ENCODE results near the gene LPP. TPM values are rescaled to one million over a fixed set of nuclear protein-coding genes. Genes with fewer than 3 reads are reported as not detected.

LPP gene
- total and polyA plus RNA-seq, 9 donors = 15.9 to 280 (median 134) TPM

- 79 to 90% (median 90%) methylated on average over 7 of the region's 7 CpGs for WGBS, 3 donors
- peaks cover 12% of the 10 kb centered on the region for H3K4me1 ChIP-seq (ENCODE audit: insufficient read depth)
- TF ChIP-seq EP300 (IDR thresholded peaks at IDR 0.05) (no peak), POLR2A (IDR thresholded peaks at IDR 0.05) (no peak), CTCF (IDR thresholded peaks at IDR 0.05) (no peak)
- H3K27ac ChIP-seq = no peak overlapping the region
- H3K4me3 ChIP-seq = no peak overlapping the region
- intact Hi-C loops (cut with DNase I) = no loop called here
- no peaks in the 10 kb centered on the region for H3K9me3 ChIP-seq
- H3K36me3 ChIP-seq = no peaks in the 10 kb centered on the region
- no peak for DNase-seq
- no peaks in the 10 kb centered on the region for H3K27me3 ChIP-seq
These were observed 86.4 kb downstream of the LPP start for GRCh38 chr3:188240189-188240981.

GRCh38 chr3:188241072-188241471, 87.1 kb downstream of the LPP start:
- no peaks in the 10 kb centered on the region for H3K36me3 ChIP-seq
- no peak overlapping the region for H3K4me3 ChIP-seq
- H3K4me1 ChIP-seq (ENCODE audit: insufficient read depth) = peaks cover 14% of the 10 kb centered on the region

GRCh38 chr3:188241883-188242282, 87.9 kb downstream of the LPP start:
- no peak for TF ChIP-seq EP300 (IDR thresholded peaks at IDR 0.05)
- no peak for TF ChIP-seq POLR2A (IDR thresholded peaks at IDR 0.05)
- no peak for TF ChIP-seq CTCF (IDR thresholded peaks at IDR 0.05)
- Histone ChIP-seq H3K27ac (no peak overlapping the region), H3K4me1 (ENCODE audit: insufficient read depth) (peaks cover 12% of the 10 kb centered on the region), H3K27me3 (no peaks in the 10 kb centered on the region), H3K9me3 (no peaks in the 10 kb centered on the region), H3K4me3 (no peak overlapping the region), H3K36me3 (no peaks in the 10 kb centered on the region)
- 93 to 94% (median 94%) methylated on average over 3 of the region's 3 CpGs for WGBS, 3 donors
- DNase-seq = no peak
- intact Hi-C loops (cut with DNase I) = no loop called here

More at GRCh38 chr3:188241072-188241471, 87.1 kb downstream of the LPP start:
- Histone ChIP-seq H3K27ac (no peak overlapping the region), H3K27me3 (no peaks in the 10 kb centered on the region), H3K9me3 (no peaks in the 10 kb centered on the region)
- 38 to 62% (median 60%) methylated on average over 7 of the region's 7 CpGs for WGBS, 3 donors
- peak in 1 of 5 donors; percentile 53 for DNase-seq
- intact Hi-C loops (cut with DNase I) = no loop called here
- TF ChIP-seq POLR2A (IDR thresholded peaks at IDR 0.05) = no peak
- TF ChIP-seq EP300 (IDR thresholded peaks at IDR 0.05) = no peak
- TF ChIP-seq CTCF (IDR thresholded peaks at IDR 0.05) = no peak

DNA sequence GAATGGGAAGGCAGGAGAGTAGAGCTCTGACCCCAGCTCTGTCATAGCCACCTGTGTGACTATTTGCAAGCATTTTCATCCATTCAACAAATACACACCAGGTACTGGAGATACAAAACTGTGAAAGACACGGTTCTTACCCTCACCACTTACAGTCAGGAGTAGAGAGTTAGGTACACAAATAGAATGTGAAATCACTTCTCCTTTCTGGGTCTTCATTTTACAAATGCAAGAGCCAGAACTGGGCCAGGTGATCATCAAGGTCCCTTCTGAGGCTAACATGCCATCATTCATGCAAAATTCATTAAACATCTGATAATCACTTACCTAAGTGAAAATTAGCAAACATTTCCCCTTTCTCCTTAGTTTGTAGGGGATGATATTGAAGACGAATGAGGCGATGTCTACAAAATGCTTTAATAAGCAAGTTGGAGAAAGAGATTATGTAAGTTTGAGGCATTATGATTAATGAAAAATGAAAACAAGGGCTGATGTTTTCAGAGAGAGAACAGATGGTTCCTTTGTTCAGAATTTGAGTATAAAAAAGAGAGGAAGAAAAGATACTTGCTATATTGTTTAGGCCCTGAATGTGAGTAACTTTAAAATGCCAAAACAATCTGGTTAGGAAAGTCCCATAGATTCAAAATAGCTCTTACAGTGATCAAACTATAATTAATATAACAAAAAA, 88.6 kb downstream of the LPP start:
- no peak for DNase-seq
- Histone ChIP-seq H3K4me3 (no peak overlapping the region), H3K27me3 (no peaks in the 10 kb centered on the region), H3K9me3 (no peaks in the 10 kb centered on the region), H3K27ac (no peak overlapping the region), H3K36me3 (no peaks in the 10 kb centered on the region), H3K4me1 (ENCODE audit: insufficient read depth) (peaks cover 12% of the 10 kb centered on the region)
- intact Hi-C loops (cut with DNase I) = no loop called here
- 37 to 45% (median 39%) methylated on average over 3 of the region's 3 CpGs for WGBS, 3 donors
- no peak for TF ChIP-seq POLR2A (IDR thresholded peaks at IDR 0.05)
- no peak for TF ChIP-seq EP300 (IDR thresholded peaks at IDR 0.05)
- TF ChIP-seq CTCF (IDR thresholded peaks at IDR 0.05) = no peak

Measured in ovary (tissue), 9 donors.